HG03457 (cell line): ENCODE measurements around the gene MRPS6.

Source experiments
- ATAC-seq: cut with Tn5 transposase; IDR thresholded peaks from one replicate; pipeline ENCODE4 v1.9.1; 2021; ENCODE audit warnings: moderate number of reproducible peaks; ENCODE audit not compliant: unreplicated experiment

MRPS6 gene

DNA sequence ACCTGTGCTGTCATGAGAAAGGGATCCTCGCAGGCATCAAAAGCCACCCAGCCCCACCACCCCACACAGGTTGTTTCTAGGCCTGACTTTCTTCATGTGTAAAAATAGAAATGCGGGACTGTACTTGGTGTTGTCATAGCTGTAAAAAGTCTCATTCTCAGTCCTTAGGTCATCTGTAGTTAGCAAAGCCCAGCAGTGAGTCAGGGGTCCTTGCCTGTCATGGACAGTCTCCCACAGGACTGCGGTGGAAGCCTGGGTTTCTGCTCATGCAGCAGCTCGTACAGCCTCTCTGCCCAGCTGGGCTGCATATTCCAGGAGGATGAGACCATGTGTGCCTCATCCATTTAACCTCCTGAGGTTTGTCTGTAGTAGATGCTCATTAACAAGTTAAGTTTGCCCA lies 58.2 kb downstream of the MRPS6 start:
- no peak for ATAC-seq

DNA sequence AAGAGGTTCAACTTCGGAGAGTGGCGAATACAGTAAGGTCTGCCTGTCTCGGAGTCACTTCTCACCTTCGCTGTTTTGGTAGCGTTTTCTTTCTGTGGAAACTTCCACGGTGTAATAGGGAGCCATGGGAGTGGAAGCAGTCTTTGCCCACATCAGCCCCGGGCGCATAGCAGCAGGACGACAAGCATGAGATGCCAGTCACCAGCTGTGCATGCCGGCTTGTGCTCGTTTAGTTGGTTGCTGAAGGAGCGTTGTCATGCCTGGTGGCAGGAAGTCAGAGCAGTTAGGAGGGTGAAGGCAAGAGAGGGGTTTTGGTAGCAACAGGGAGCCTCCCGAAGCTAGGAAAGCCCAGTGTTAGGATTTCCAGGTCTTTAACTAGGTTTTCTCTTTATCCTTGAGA lies 58.8 kb downstream of the MRPS6 start:
- ATAC-seq = no peak

DNA sequence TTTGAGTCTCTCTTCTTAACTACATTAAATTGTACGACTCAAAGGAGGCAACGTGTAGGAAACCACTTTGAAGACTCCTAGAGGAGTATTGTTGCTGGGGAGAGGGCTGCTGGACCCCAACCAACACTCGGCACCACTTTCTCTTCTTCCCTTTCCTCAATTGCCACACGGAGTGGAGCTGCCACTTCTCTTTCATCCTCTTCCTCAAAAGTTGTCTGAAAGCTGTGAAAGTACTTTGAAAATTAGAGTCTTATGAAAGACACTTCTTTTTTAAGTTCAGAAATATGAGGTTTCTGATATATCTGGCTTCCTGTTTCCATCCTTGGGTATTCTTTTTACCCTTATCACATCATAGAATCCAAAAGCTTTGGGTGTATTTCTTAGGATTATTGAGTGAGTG lies 59.5 kb downstream of the MRPS6 start:
- no peak for ATAC-seq

DNA sequence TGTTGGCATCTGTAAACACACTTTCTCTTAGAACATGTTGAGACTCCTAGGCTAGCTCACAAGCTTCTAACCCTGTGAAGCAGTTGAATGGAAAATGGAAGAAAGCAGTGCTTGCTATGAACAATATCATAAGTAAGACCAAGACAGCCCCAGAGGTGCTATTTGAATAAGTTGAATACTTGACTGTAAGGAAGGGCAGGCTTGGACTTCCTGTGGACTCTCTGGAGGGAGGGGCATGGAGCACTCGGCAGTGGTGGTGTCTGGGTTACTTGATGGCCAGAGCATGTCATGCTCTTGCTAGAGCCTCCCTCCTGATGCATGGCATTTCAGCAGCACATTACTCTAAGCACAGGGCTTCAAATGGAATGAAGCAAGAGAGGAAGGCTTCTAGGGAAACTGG lies 60.0 kb downstream of the MRPS6 start:
- no peak for ATAC-seq

DNA sequence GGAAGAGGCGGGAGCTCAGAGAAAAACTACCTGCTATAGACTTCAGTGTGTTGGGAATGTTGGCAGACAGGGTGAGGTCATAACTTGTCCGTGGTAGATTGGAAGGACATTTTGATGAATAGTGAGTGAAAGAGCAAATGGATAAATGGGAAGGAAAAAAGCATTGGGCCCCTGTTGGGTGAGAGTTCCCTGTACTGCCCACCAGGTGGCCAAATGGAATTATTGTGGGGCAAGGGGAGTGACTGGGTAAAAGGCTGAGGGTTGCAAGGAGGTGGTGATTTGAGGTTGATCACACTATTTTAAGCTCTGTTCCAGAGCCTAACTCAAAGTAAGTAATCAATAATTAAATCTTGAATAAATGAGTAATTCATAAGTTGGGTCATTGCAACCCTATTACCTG lies 60.4 kb downstream of the MRPS6 start:
- ATAC-seq = no peak

DNA sequence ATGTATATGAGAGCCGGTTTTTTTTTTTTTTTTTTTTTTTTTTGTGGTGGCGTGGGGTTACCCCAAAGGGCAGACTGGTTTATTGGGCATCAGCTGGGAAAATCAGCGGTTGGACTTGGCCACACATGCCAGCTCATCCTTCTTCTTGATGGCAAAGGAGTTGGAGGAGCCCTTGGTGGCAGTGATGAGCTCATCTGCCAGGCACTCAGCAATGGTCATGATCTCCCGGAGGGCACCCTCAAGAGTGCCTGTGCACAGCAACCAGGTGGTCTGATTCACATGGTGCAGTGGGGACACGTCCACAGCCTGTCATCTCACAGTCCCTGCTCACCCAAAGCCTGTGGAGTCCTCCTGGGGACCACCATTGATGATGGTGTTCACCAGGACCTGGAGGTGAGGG lies 62.0 kb downstream of the MRPS6 start:
- ATAC-seq = no peak

DNA sequence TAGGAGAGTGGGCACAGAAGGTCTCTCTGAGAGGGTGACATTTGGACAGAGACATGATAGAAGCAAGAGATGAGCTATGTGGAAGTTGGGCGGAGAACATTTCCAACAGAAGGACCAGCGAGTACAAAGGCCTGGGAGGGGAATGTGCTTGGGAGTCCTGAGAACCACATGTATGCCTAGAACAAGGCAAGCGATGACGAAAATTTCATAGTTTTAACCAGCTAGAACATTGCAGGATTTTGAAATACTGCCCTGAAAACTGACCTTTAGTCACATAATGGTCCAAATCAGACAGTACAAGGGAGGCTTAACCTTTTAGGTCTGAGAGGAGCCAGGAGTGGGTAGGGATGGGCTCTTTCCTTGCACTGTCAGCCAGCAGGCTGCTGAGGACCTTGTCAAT lies 68.0 kb downstream of the MRPS6 start:
- no peak for ATAC-seq

DNA sequence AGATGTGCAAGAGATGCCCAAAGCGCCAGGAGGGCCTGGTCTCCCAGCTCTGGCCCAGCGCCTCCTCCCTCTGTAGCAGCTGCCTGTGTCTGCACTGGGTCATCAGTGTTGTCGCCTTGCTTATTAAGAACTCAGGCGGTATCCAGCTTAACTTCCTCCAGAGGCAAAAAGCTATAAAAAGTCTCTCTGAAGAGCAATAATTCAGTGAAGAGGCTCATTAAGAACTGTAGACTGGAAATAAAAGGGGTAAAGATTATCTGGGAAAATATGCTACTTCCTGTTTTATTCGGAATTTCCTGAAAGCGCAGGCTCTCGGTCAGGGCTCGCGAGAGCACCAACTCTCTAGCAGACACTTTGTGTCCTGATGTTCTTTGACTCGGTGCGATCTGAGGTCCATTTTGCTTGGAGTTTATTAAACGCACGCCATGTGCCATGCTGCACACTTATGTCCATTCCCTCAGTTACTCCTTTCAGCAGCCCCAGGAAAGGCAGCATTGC lies 70.4 kb downstream of the MRPS6 start:
- no peak for ATAC-seq

DNA sequence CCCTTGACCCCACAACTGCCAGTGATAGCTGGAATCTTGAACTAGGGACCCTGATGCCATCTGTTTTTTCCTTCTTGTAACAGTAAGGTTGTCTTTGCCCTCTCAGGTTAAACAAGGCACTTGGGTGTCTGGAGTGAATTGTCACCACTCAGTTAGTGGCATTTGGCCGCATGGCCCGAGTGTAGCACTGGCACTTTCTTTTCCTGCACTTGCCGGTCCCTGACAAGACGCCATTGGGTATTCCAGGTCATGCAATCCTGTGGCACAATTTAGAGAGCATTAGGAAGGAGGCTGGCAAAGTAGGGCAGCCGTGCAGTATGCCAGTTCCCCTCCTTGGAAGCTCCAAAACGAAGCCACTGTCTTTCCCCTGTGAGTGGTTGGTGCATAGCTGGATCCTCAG lies 70.8 kb downstream of the MRPS6 start:
- no peak for ATAC-seq

DNA sequence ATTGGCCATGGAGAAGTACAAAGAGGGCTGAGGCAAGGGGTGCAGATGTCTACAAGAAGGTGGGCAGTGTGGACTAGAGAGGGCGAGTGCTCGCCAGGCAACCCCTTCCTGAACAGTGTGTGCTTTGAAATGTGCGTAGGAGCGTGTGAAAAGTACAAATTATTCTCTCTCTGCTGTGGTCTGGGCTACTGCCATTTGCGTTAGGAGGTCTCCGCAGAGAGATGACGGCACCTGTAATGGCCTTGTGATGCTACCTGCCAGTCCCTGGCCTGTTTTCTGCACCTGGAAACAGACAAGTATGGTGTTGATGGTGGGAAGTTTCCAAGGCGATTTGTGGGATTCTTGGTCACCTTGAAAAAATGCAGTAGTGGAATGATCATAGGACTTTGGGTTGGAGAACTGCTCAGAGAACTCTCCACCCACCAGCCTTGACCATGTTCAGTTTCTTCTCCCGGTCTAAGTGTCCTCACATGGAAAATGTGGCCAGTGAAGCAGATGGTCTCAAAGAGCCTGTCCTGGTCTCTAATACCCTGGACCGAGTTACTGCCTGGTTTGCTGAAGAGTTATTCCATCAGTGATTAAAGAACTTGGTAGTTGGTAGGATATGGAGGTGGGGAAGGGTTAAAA lies 74.5 kb downstream of the MRPS6 start:
- ATAC-seq = no peak

DNA sequence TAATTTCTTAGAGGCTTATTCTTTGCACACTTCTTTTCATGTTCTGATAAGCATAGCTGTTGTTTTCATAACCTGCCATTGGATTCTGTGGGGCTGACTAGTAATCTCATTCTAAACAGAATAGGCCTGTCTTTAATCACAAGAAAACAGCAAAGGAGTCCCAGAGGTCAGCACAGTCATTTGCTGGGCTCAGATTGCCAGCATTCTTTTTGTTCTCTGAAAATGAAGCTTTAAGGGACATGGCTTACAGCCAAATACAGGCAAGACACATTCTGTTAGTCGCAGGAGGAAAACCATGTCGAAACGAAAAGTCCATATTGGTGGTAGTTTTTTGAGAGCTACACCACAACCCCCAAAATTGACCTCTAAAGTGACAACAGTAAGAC lies 75.0 kb downstream of the MRPS6 start:
- ATAC-seq = no peak

DNA sequence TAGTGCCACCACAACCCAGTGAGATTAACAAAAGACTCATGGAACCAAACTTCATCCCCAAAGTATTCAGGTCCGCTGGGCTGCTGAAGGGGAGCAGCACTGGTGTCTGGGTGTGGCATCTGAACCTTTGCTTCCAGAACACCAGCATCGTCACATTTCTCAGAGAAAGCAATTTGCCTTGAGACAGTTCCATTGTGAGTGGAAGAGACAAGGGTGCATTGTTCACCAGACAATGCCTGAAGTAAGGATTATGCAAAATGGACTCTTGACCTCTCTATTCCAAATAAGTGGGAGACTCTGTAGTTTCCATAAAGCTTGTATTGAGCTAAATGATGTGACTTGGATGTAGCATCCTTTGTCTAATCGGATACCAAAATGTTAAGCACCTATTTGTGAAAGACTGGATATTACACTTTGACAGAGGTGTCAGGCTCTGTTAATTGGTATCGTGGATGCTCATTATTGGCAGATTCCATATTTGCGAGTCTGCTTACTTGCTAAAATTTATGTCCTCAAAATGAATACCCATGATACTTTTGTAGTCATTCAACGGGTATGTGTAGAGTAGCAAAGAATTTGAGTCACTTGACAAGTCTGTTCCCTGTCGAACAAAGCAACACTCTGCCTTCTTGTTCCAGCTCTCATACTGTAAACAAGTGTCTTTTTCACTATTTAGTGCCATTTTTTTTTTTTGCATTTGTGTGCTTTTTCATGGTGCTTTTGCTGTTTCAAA lies 75.6 kb downstream of the MRPS6 start:
- no peak for ATAC-seq

DNA sequence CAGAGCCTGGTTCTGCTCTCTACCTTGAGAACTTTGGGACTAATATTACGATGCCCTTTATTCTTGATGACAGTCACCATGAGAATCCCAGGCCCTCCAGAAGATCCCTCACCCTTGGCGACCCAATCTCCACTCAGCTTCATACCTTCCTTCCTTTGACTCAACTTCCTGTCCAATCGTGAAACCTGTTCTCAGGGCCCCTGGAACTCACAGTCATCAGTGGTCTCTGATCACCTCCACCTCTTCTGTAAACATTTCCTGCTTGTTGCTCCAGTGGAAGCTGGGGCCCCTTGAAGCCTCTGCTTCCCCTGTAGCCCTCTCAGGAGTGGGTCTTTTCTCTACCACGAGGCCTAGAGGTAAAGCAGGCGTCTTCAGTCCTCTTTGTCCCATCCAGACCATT lies 79.1 kb downstream of the MRPS6 start:
- no peak for ATAC-seq

DNA sequence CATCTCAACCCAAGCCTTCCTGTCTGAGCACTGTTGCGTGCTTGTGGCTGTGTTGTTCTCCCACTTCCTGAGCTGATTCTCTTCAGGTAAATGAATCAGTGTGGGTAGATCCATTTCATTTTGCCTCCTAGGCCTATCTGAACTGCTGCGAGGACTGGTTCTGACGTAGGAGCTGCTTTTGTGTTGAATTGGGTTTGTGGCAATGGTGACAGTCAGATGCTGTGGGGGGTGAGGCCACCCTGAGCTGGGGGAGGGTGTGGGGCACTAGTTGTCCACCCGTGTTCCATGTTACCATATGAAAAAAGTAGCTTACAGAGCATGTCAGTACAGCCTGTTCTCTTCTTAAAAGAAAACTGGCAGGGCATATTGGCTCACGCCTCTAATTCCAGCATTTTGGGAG lies 81.5 kb downstream of the MRPS6 start:
- no peak for ATAC-seq

DNA sequence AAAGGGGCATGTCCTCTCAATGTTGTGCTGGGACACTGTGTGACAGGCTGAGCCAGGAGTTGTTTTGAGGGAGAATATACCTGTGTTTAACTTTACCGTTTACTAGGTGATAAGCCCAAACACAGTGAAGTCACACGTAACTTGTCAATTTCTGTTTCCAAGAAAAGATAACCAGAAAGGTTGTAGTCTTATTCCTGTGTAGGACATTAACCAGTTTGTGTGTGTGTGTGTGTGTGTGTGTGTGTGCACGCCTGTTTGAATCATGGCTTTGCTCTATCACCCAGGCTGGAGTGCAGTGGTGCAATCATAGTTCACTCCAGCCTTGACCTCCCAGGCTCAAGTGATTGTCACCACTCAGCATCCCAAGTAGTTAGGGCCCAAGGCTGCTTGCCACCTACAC lies 83.6 kb downstream of the MRPS6 start:
- ATAC-seq = no peak

DNA sequence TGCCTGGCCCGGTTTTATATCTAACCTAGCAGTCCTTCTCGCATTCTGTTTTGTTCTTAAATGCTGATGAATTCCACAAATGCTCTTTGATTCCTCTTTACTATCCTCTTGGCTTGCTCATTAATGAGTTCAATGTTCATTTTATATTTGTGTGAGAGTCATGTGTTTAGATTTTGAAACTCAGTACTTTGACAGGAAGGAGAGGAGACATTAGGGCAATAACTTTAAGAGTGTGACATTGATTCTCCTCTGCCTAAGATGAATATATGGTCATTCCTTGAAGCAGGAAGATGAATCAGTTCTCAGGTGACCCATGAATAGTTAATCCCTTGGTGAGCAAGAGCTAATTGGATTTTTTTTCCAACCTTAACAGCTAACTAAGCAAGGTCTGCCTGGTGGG lies 84.1 kb downstream of the MRPS6 start:
- no peak for ATAC-seq

DNA sequence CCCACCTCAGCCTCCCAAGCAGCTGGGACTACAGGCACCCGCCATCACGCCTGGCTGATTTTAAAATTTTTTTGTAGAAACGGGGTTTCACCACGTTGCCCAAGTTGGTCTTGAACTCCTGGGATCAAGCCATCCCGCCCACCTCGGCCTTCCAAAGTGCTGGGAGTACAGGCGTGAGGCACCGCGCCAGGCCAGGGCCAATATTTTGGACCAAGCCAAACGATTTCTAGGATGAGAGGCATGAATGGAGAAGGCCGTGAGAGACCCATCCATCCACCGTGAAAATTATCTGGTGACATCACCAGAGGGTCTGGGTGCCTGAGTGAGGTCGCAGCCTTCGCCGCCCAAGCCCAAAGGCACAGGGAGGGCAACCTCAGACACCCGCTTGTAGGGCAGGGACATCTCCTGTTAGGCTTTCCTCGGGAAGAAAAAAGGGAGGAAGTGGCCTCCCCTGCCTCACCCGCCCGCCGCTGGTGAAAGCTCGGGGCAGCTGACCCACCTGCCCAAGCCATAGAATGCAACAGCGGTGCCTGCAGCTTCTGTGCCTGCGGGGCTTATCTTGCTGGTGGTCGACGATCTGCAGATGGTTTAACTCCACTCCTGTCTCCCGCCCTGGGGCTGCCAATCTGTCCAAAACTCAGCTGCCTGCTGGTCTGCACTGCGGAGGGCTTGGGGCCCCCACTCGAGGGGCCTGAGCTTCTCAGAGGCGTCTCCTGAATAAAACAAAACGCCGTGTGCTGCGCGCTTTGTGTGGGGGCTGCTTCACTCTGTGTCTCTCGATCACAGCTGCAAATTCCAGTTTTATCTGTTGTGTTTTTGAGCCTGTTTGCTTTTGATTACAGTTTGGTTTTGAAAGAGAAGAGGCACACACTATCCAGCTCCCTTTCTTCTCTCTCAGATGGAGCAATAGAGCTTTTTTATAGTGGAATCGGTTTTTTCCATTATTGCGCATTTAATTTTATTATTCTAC lies 85.8 kb downstream of the MRPS6 start:
- ATAC-seq = no peak

DNA sequence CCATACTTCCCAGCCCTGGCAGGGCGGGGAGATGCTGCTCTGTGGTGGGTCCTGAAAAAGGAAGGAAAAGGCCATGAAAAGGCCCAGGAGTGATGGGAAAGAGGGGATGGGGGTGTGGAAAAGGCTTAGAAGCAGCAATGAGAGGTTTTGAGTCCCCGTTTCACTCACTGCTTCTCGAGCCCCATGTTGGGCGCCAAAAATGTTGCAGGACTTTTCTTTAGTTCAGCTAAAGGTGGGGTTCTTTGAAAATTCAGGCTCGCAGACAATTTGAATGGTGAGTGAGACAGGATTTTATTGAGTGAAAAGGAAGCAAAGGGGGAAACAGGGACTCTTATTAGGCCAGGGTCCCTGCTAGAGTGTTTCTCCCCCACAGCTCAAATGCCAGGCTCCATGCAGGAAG lies 93.1 kb downstream of the MRPS6 start:
- no peak for ATAC-seq

DNA sequence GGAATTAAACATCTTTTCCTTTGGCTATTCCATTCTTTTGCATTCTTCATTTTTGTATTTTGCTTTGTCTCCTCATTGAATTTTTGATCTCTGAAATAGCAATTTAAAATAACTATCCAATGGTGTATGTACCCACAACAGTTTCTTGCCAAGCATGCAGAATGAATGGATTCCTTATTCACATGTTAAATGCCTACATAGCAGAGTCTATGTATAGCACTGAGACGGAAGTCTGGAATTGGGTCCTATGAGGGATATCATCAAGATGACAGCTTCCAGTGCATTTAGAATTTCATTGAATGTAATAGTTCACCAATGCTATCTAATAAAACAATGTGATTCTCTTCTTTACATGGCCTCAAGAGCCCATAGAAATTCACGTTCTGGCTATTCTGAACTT lies 97.5 kb downstream of the MRPS6 start:
- no peak for ATAC-seq

DNA sequence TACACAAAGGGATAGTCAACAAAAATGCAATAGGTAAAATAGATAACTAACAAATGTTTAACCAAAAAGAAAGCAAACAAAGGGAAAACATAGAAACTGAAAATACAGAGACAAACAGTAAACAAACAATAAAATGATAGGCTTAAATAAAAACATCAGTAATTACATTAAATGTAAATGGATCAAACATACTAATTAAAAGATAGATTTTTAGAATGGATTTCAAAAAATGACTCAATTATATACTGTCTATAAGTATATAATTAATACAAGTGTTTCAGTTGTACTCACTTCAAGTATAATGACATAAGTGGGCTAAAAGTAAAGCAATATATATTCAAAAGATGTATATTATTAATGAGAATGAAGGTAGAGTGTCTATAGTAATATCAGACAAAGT lies 101.1 kb downstream of the MRPS6 start:
- no peak for ATAC-seq

DNA sequence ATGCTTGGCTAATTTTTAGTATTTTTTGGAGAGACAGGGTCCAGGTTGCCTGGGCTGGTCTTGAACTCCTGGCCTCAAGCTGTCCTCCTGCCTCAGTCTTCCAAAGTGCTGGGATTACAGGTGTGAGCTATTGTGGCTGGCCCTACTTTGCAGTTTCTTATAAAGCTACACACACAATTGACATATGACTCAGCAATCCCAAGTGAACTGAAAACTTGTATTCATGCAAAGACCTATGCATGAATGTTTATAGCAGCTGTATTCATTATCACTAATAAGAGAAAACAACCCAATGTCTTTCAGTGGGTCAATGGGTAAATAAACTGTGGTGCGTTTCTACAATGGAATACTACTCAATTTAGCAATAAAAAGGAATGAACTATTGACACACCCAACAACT lies 103.1 kb downstream of the MRPS6 start:
- no peak for ATAC-seq
